Left renal pelvis (tissue), 4 donors: Measurements from ENCODE around the gene SH3RF3. TPM values are rescaled to one million over a fixed set of nuclear protein-coding genes. Genes with fewer than 3 reads are reported as not detected.
"Not testable (repeated sequence)": the region's sequence is repeated elsewhere in the genome, so short reads cannot be mapped to it uniquely, and the experiment has no call there.

ENCODE experiments used
- DNase-seq, 4 donors: peaks; one replicate each; pipeline ENCODE4 v3.0.0-alpha.2; 2013; ENCODE audit warnings: low read depth in 4 of 4, low spot score in 3 of 4
- polyA plus RNA-seq, 4 donors: library from polyadenylated mRNA; unstranded; fragments of 120-200 nt; gene quantifications; one replicate each; pipeline ENCODE4 v1.2.1, GENCODE V29; 2013; ENCODE audit not compliant: insufficient read length in 4 of 4

Gene SH3RF3
- polyA plus RNA-seq, 4 donors: 4.7 to 5.5 (median 5.2) TPM

DNA sequence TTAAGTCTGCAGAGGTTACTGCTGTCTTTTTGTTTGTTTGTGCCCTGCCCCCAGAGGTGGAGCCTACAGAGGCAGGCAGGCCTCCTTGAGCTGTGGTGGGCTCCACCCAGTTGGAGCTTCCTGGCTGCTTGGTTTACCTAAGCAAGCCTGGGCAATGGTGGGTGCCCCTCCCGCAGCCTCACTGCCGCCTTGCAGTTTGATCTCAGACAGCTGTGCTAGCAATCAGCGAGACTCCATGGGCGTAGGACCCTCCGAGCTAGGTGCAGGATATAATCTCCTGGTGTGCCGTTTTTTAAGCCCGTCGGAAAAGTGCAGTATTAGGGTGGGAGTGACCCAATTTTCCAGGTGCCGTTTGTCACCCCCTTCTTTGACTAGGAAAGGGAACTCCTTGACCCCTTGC, 11.8 kb upstream of the SH3RF3 start:
- DNase-seq: not testable (repeated sequence)

DNA sequence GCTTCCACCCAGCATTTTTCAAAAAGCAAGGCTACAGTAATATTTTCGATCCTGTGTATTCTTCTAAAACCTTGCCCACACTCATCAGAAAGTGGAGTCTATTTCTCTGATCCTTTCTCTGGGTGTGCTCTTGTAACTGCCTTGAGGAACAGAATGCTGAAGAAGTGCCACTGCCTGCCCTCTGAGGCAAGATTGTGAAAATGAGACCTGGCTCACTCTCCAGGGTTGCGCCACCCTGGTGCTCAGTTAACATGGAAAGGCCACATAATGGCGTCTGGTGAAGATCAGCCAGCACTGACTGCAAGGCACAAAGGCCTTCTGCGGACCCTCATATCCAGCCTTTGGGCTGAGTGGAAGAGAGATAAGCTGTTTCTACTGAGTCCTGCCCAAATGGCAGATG, 11.2 kb upstream of the SH3RF3 start:
- DNase-seq: no peak

DNA sequence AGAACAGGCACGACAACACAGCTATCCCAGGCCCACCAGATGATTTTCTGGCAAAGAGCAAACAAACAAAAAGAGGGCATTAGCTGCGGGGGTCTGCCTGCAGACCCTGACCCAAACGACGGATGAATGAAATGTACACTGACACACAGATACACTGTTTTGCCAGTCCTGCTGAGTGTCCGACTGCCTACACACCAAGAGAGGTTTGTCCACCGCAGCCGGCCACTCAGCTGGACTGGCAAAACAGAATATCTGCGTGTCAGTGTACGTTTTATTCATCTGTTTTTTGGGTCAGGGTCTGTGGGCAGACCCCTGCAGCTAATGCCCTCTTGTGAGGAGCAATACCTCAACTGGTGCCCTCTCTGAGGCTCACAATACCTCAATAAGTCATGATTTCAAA, 10.7 kb upstream of the SH3RF3 start:
- no peak for DNase-seq

DNA sequence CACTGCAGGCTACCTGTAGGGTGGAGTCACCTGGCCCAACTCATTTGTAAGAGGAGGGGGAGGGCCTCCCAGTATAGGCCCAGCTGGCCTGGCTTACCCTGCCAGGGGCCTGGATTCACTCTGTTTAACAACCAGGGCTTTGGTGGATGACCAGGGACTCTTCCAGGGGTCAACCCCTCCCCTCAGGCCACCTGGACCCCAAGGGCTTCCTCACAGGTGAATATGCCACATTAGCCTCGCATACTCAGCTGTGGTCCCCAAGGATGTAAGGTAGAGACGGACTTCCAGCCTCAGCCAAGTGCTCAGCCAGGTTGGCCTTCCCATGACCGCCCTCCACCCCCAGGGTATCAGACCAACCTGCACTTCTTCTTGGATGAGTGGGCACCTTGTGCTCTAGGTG, 8.8 kb upstream of the SH3RF3 start:
- no peak for DNase-seq

DNA sequence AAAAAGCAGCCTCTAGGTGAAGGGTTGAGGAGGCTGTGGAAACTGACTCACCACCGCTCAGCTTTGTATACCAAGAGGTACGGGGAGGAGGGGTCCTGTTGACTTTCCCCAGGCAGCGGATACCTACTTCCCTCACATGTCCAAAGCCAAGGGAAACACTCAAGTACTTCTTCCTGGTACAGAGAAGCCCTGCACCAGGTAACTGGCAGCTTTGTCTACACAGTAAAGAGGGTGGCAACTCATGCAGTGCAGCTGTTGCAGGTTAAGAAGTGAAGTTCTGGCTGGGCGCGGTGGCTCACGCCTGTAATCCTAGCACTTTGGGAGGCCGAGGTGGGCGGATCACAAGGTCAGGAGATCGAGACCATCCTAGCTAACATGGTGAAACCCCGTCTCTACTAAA, 8.3 kb upstream of the SH3RF3 start:
- not testable (repeated sequence) for DNase-seq

DNA sequence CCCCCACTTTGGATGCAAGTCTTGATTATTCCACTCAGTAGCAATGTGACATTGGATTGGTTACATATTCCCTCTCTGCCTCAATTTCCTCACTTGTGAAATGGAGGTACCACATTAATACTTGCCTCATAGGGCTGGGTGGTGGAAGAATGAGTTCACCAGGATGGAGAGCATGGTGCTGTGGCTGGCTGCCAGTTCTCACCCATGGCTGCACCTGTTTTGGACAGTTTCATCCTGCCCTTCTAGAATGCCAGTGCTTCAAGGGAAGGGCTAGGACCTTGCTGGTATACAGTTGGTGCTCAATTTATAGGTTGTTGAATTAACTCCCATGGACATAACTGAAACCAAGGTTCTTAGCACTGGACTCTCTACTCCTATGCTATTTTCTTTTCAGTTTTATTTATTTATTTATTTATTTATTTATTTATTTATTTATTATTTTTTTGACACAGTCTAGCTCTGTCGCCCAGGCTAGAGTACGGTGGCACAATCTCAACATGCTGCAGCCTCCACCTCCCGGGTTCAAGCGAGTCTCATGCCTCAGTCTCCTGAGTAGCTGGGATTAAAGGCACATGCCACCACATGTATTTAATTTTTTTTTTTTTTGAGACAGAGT, 5.3 kb upstream of the SH3RF3 start:
- DNase-seq: no peak

DNA sequence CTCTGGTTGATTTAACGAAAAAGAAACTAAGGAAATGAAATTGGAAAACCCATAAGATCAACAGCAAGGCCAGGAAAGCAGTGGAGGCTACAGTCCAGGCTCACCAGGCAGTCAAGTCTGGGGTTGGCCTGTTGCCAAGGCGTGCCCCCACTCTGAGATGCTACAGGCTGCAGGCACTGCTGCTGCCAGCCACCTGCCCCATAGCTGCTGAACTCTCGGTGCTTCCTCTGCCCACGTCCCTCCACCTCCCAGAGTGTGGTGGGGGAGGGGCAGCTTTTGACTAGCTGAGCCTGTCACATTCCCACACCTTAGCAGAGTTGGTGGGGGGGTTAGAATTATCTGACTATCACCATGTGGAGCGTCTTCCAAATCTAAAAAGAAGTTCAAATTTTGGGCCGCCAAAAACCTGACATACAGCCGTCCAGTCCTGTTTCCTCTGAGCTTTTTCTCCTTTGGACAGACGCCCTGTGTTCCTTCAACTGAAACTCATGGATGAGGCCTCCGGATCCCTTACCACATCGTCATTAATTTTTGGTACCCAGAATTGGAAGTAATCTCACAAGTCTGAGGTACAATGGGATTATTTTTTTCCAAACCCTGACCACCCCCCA, 3.9 kb upstream of the SH3RF3 start:
- DNase-seq: no peak

DNA sequence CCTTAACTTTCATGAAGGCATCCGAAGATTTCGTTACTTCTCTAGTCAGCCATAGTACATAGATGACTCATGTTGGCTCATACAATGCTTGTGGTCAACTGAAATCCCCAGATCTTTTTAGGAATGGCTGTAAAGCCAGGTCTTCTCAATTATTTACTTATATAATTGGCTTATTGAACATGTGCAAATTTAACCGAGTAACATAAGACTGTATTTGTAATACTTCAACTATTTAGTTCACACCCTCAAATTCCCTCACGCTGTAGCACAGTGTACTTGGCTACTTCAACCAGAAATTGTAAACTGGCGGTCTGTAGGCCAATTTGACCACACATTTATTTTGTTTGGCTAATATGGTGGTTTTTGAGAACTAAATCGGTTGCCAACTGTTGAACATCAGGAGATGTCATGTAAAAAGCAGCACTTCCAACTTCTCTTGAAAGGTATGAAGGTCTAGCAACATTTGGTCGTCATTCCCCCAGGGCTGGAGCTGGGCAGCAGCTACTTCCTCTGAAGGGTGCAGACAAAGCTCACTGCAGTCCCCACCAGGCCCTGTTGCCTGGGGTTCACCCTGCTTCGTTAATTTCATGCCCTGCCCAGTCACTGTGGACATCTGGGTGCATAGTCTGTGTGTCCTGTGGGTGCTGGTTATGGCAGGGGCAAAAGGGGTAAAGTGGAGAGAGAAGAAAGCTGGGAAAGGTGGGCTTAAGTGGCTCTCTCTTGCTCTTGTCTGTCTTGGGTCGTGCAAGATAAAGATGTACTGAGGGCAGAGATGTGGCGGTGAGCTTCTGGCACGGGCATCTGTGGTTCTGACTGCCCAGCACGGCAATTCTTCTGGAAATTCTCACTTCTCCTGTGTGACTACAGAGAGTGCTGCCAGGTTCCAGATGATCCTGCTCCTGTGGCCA, 3.2 kb upstream of the SH3RF3 start:
- DNase-seq: no peak

DNA sequence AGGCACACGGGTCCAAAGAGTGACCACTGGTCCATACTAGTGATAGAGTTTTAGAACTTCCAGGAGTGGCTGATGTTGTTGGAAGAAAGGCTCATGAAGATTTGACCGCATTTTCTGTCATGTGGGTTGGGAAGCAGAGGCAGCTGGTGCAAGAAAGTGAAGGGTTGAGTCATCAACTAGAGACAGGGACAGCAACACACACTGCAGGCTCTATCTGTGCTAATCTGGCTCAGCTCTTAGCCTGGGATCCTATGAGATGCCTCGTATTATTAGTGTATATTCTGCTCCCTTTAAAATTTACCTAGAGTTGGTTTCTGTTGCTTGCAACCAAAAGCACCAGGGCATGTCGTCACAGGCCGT, 2.5 kb upstream of the SH3RF3 start:
- DNase-seq: no peak

DNA sequence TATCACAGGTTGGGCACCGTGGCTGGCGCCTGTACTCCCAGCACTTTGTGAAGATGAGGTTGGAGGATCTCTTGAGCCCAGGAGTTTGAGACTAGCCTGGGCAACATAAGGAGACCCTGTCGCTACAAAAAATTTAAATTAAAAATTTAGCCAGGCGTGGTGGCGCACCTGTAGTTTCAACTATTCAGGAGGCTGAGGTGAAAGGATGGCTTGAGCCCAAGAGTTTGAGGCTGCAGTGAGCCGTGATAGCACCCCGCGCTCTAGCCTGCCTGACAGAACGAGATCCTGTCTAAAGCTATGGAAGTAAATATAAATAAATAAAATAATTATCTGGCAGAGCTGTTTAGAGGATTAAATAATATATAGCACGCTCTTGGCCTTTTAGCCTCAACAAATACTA, 1.4 kb upstream of the SH3RF3 start:
- DNase-seq: no peak

DNA sequence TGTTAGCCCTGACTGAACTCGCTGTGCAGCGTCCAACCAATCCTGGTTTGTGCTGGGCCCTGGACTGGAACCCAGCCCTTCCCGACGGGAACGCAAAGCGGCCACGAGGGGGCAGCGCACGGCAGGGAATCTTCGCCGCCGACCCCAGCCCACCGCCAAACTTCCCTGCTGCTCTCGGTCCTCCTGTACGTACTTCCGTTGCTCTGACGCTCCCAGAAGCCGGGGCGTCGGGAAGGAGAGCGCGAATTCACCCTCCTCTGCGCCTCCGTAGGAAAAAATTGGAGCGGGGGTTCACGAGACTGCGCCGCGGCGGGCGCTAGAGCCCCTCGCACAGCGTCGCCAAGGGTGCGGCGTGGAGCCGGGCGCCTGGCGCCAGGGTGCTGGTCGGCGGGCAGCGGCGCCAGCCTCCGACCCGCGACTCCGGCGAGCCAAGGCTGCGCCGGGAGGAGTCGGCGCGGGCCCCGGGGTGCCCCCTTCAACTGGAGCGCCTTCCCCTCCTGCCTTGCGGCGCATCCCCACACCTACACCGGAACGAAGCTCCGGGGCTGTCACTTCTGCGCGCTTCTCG, 873 bp upstream of the SH3RF3 start:
- peak; percentile 61 to 77 (median 68) for DNase-seq

DNA sequence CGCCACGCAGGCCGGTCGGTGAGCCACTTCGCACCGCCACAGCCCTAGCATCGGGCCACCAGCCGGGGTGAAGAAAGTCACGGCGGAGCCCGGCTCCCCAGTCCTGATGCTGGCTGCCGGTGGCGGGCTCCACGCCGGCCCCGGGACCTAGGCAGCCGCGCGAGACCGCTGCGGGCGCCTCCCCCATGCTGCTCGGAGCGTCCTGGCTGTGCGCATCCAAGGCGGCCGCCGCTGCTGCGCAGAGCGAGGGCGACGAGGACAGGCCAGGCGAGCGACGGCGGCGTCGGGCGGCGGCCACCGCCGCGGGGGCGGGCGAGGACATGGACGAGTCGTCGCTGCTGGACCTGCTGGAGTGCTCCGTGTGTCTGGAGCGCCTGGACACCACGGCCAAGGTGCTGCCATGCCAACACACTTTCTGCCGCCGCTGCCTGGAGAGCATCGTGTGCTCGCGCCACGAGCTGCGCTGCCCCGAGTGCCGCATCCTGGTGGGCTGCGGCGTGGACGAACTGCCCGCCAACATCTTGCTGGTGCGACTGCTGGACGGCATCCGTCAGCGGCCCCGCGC, 433 bp downstream of the SH3RF3 start:
- peak in 1 of 4 donors; percentile 26 for DNase-seq

DNA sequence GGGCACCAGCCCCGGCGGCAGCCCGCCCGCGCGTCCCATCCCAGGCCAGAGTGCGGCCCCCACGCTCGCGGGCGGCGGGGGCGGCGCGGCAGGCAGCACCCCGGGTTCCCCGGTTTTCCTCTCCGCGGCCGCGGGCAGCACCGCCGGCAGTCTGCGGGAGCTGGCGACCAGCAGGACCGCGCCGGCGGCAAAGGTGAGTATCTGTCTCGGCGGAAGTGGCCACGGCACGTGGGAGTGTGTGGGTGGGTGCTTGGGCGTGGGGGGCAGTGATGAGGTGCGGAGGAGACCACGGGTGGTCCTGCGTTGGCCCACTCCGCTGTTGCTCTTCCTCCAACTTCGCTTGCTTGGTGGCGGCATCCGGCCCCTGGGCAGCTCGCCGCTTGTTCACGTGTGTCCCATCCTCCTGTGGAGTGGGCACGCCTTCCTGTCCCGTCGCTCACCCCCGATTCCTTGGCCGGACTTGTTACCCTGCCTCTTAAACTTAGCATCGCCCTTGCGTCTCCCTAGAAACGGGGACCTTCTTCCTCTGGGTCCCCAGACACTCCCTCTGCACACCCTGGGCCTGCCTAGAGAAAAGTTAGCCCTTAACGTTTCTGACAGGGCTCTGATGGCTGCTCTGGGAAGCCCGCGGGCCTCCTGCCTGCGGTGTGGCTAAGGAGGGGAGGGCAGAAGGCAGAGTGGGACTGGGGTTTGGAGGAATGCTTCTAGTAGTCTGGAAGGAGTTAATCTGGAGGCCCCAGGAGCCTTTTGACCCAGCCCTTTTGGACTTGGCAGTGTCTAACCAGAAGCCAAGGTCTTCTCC, 1.1 kb downstream of the SH3RF3 start:
- no peak for DNase-seq

DNA sequence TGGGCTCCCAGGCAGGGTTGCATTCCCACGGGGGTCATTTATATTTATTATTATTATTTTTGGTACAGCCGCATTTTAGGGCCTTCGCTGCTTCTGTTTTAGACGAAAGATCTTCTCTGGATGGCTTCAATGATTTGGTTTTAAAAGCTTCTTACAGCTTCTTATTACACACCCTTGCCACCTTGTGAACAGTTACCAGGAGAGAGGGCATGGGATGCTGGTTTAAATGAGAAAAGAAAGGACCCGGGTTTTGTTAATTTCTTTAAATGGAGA, 1.7 kb downstream of the SH3RF3 start:
- DNase-seq: no peak

DNA sequence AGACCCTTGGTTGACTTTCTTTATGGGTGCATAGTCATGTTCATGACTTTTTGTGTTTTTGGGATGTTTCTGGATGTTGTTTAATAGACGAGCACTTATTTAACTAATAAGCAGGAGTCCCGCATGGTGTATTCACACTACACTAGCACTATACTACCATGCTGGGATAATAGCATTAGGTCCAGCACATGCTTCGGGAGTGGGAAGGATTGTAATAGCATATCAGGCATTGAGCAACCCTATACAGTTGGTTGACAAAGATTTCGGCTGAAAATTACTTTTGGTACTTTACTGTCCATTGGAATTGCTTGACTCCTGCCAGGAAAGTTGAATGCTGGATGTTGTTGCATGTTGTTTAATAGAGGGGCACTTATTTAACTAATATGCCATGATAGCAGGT, 2.8 kb downstream of the SH3RF3 start:
- DNase-seq: no peak

DNA sequence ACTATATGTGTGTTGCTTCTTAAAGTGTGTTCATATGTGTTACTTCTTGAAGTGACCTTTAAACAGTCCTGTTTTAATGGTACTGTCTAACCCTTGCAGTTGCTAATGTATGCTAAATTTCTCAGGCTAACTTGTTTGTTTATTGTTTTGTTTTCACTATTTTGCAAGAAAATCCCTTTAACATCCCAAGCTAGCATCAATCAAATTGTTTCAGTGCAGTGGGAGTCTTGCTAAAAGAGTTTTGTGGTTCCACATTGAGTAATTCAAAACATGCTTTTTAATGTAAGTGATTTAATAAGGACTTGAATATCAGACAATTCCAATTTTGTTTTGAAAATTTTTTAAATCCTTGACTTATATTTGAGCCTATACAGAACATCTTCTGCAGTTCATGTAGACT, 3.6 kb downstream of the SH3RF3 start:
- DNase-seq: no peak

DNA sequence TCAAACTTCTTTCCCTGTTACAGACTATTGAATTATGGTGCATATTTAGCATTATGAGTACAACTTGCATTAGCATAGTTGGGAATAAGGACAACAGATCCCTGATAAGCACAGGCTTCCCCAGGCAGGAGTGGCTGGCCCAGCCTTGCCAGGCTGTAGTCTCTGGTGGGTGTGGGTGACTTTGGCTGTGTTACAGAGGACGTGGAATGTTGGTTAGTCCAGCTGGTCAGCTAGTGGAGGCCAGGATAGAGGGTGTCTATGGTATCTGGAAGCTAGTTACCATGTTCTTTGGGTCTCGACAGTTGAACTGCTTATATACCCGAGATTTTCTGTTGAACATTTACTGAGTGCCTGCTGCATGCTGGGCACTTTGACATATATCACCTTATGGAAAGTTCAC, 4.7 kb downstream of the SH3RF3 start:
- DNase-seq: no peak

DNA sequence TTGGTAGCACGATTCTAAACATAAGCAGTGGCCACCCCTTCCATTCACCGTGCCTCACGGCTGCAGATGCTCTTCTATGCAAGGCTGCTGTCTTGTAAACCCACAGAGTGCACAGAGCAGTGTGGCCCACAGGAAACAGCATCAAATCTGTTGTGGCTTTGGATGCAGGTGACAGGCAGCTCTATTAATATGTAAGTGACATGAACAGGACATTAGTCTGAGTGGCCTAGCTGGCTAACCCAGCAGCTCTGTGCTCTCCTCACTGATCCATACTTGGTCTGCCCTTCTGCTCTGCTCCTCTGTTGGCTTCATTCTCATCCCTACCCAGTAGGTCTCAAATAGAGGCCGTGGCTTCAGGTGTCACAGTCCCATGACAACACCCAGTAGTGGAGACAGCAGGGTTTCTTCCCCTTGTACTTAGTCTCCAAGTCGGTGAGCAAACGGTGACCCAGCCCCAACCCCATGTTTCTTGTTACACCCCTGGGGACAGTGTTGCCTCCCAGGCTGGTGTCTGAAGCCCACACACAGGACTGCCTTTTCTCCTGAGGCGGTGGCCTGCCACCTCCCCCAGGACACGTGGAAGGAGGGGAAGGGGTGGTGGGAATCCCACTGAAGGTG, 5.8 kb downstream of the SH3RF3 start:
- no peak for DNase-seq

DNA sequence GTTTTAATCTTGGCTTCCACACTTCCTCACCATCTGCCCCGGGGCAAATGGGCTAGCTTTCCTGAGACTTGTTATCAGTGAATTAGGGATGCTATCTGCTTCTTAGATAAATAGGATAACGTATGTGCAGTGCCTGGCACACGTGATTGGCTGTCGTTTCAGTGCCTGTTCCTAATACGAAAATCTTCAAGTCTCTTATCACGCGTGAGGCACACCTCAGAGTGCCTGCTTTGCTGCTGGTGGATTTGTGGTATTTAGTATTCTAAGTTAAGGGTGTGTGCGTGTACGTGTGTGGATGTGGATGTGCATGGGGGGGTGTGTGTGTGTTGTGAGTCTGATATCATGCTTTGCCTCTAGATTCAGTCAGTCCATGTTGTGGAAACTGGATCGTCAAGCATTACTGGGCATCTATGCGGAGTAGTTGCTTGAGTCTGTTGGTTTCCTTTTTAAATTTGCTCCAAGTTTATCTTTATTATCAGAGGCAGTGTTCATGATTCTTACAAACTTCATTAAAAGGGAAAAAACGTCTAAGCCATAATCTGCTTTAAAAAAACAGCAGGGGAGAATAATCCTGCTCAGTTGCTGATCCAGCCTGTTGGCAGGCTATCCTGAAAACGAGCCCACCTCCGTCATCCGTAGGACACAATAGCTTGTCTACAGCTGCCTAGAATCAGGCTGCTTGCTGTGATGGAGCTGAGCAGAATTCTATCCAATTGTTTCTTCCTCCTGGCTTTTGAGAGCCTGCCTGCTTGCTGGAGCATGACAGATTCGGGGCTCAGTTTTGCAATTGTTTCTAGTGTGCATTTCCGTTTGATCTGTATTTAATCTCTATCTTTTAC, 6.6 kb downstream of the SH3RF3 start:
- no peak for DNase-seq
